C1 segment of cervical spinal cord (tissue), 14 donors: ENCODE measurements around the gene DLK2.

Source experiments
- DNase-seq, 14 donors: peaks; one replicate each; lab custom pipeline; 2025; lab: John Stamatoyannopoulos, UW

DLK2 gene

DNA sequence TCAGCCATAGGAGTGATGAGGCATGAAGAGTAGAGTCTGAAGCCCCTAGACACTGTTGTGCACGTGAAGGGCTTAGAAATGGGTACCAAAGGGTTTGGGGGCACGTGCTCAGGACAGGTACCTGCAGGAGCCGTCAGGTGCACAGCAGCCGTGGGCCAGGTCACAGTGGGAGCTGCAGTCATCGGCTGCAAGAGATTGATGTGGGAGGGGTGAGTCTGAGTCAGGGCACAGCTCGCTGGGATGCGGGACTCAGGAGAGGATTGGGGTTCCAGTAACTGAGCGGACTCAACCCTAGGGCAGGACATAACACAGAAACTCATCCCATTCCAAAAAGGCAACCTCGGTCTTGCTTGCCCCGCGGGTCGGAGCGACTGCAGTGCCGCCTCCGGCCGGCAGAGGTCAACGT lies 1.1 kb downstream of the DLK2 start:
- peak in 6 of 14 donors; percentile 13 to 69 (median 63) for DNase-seq

DNA sequence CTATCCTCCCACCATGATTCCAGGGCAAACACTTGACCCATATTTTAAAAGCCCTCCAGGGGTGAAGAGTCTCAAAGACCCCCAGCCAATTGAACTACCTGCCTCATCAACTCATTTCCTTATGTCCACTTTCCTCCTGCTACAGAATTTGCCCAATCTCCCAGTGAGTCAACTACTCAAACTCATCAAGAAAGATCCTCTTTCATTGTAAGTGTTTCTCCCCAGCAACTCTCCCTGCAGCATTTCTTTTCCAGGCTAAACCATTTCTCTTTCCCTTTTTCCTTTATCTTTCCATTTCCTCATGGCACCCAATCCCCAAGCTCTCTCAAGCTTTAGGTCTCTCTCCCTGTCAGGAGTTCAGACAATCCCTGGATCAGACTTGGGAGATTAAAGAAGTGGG lies 1.5 kb downstream of the DLK2 start:
- no peak for DNase-seq

DNA sequence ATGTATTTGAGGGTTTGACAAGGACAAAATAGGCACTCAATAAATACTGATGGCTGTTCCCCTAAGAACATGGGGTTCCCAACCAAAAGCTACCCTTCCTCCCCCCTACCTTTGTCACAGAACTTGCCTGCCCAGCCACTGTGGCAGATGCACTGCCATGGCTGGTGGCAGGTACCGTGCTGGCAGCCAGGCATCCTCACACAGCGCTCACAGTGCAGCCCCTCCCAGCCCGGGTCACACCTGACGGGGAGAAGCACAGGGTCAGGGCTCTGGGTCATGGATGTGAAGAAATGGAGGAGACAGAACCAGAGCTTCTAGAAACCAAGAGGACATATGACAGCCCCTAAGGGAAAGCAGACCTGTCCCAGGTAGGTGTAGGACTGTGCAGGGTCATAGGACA lies 2.5 kb downstream of the DLK2 start:
- no peak for DNase-seq

DNA sequence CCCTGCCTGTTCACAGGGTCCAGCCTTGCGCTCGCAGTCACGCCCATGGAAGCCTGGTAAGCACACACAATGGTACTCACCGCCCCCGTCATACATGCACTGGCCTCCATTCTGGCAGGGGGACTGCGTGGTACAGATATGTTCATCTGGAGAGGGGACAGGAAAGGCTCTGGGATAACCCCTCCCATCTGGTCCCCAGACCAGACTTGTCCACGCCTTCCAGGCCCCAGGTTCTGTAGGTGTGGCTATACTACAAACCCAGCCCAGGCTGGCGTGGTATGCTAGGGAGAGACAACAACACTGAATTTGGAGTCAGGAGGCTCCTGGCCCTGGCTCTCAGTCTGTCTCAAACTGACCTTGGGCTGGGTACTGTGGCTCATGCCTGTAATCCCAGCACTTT lies 3.4 kb downstream of the DLK2 start:
- no peak for DNase-seq

DNA sequence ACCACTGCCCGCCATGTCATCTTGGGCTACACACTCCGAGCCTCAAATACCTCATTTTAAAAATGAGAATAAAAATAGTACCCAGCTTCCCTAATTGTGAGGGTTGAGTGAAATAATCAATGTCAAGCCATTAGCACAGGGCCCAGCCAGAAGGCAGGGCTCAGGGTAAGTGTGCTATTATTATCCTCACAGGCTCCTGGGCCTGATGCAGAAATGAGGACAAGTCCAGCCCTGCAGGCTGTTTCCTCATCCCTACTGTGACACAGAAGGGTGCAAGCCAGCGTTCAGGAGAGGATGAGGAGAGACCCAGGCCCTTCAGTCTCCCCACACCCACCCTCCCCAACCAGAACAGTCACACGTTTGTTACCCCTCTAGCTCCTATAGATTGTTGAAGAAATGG lies 4.0 kb downstream of the DLK2 start:
- no peak for DNase-seq

DNA sequence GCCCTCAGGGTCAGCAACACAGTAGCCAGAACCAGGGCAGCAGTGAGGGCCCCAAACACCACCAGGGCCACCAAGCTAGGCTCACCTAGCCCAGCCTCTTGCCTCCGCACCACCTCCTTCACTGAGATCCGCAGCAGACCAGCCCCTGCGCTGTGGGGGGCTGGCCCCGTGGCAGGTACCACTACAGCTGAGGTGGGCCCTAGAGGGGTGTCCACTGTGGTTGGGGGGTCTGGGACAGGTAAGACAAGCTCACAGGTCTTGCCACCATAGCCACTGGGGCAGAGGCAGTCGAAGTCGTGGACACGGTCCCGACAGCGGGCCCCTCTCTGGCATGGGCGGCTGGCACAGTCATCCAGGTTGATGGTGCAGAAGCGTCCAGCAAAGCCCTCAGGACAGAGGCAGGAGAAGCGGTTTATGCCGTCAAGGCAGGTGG lies 4.6 kb downstream of the DLK2 start:
- DNase-seq, result no peak

DNA sequence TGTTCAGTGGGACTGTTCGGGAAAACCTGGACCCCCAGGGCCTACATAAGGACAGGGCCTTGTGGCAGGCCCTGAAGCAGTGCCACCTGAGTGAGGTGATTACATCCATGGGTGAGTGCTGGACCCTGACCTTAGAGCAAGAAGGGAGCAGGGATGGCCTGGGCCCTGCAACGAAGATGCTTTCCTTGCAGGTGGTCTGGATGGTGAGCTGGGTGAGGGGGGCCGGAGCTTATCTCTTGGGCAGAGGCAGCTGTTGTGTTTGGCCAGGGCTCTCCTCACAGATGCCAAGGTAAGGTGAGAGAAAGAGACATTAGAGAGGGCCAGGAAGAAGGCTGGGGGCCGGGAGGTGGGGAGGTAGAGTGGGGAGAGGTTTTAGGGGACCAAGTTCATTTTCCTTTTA lies 6.4 kb downstream of the DLK2 start:
- no peak for DNase-seq

DNA sequence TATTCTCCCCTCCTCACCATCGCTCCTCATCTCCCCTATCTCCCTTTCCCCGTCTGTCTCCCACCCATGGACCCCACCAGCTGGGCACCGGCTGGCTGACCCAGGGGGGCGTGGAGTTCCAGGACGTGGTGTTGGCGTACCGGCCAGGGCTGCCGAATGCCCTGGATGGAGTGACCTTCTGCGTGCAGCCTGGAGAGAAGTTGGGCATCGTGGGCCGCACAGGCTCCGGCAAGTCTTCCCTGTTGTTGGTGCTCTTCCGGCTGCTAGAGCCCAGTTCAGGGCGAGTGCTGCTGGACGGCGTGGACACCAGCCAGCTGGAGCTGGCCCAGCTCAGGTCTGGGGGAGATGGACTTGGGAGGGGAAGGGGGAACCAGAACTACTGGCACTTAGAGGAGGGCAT lies 7.7 kb downstream of the DLK2 start:
- DNase-seq, result no peak

DNA sequence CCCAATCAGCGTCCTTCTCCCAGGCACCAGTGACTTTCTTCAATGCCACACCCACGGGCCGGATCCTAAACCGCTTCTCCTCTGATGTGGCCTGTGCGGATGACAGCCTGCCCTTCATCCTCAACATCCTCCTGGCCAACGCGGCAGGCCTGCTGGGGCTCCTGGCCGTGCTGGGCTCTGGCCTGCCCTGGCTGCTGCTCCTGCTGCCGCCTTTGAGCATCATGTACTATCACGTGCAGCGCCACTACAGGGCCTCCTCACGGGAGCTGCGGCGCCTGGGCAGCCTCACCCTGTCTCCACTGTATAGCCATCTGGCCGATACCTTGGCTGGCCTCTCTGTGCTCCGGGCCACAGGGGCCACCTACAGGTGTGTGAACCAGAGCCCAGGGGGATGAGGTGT lies 9.8 kb downstream of the DLK2 start:
- no peak for DNase-seq

DNA sequence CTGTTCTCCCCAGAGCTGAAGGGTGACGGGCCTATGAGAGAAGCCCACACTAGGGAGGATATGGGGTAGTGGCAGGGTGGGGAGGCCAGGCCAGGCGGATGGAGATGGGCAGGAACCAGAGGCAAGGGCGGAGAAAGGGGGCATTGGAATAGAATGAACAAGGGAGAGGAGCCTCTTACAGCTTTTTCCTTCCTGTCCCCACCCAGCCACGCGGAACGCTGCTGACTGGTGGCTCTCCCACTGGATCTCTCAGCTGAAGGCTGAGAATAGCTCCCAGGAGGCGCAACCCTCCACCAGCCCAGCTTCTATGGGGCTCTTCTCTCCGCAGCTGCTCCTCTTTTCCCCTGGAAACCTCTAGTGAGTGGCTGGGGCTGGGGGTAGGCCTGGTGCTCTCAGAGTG lies 10.8 kb downstream of the DLK2 start:
- no peak for DNase-seq

DNA sequence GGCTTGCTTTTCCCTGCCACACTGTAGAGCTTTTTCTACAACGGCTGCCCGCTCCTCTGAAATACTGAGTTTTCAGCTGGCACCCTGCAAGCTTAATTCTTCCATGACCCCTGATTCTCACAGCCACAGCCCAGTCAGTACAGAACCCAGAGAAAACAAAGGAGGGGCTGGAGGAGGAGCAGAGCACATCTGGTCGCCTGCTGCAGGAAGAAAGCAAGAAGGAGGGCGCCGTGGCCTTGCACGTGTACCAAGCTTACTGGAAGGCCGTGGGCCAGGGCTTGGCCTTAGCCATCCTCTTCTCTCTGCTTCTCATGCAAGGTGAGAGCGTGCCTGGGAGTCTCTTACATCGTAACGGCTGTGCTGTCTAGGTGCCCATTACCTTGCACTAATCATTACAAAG lies 11.3 kb downstream of the DLK2 start:
- DNase-seq, result no peak

DNA sequence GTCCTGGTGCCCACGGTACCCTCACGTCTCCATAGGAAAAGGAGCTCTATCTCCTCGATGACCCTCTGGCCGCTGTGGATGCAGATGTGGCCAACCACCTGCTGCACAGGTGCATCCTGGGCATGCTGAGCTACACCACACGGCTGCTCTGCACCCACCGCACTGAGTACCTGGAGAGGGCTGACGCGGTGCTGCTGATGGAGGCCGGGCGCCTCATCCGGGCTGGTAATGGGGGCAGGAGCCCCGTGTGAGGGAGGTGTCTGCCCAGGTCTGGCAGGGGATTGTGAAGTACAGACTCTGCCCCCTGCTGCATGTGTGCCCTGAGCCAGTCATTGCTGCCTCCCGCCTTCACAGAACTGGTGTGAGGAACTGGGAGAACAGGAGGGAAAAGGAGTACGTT lies 12.4 kb downstream of the DLK2 start:
- no peak for DNase-seq

DNA sequence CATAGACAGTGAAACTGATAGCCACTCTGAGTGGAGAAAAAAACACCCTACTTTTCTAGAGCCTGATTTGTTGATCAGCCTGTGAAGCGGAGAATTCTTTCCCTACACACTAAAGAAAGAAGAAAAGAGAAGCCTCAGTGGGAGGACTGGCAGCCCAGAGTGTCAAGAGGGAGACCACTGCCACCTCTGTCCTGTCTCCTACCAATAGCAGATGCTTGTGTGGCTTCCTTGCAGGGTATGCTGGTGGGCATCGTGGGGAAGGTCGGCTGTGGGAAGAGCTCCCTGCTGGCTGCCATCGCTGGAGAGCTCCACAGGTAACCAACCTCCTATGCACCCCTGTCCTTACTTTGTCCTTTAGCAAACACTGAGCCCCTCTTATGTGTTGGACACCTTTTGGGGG lies 17.6 kb downstream of the DLK2 start:
- no peak for DNase-seq

DNA sequence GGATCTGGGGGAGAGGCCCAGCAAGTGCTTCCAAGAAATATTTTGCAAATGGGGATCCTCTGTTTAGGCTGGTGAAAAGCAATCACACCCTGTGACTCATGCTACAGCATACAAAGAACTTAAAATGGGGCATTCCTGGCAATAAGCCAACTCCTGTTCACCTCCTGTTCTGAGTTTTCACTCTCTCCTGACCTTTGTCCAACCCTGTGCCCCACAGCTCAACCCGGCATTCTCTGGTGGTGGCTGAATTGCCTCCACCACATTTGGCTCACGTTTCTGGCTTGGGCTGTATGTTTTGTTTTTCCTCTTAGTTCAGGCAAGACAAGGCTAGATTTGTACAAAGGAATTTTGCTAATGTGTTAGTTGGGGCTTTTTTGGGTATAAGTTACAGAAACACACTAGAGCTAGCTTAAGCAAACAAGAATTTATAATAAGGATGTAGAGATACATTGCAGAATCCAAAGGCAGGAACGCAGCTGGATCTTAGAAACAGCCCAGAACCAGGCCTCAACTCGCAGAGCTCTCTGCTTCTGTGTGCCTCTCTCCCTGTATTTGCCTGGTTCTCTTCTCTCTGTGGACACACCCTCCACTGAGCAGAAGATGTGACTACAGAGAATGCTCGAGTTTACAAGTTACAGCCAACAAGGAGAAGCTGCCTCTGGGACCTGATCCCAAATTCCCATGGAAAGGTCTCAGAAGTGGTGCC lies 18.6 kb downstream of the DLK2 start:
- DNase-seq, result no peak

DNA sequence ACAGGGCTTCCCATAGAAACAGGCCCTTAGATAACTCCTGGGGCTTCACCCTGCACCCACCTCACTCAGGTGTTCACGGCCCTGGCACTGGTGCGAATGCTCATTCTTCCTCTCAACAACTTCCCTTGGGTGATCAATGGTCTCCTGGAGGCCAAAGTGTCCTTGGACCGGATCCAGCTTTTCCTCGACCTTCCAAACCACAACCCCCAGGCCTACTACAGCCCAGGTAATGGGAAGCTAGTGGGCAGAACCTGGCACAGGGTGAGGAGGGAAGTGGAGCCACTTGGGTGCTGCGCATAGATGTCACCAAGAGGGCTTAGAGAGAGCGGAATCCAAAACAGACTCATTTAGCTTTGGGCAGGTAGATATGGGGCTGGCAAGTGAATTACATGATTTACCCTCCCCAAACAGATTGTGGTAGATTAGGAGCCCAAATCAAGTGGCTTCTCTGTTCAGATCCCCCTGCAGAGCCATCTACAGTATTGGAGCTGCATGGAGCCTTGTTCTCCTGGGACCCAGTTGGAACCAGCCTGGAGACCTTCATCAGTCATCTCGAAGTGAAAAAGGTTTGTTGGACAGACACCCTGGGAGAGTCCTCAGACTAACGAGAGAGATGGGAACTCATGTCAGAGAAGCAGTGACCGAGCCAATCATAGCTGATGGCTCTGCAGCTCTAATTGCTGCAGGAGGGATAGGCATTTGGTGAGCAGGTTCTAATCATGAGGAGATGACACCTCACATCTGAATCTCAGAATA lies 19.5 kb downstream of the DLK2 start:
- DNase-seq, result no peak

DNA sequence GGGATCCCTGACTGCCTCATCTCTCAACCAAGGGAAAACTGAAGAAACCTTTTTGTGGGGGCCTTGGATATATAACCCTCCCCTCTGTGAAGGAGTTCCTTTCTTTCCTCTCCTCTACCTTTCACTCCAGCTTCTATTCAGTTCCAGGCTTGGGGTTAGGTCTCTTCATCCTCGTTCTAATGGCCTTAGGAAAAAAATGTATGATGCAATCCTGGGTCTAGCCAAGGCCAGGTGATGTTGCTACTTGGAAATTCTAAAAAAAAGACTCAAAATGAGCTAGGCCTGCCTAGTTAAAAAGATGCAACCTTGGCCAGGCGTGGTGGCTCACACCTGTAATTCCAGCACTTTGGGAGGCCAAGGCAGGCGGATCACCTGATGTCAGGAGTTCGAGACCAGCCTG lies 20.4 kb downstream of the DLK2 start:
- DNase-seq, result no peak

DNA sequence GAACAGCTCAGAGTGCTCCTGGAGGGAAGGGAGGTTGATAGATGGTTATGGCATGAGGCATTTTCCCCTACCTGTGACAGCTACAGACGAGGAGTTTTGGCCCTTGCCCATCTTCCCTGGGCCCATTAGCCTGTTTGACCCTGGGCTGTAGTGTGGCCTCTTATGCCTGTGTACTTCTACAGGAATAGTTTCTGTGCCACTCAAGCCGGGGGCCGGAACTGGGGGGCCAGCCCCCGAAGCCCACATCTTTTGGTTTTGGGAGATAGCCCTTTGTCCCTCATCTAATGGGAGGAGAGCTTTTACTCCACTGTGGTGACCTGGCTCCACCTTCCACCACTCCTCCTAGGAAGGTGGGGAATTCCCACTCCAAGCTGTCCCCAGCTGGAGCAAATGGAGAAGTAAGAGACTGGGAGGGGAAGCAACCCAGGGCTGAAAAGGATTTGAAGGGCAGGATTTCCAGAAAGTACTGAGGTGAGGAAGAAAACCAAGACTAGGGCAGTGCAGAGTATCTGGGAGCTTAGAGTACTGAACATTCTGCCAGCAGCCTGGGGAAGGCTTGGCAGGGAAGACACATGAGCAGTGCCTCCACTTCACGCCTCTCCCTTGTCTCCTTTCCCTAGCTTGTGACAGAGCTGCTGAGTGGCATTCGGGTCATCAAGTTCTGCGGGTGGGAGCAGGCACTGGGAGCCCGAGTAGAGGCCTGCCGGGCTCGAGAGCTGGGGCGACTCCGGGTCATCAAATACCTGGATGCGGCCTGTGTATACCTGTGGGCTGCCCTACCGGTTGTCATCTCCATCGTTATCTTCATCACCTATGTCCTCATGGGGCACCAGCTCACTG lies 21.1 kb downstream of the DLK2 start:
- DNase-seq, result no peak

DNA sequence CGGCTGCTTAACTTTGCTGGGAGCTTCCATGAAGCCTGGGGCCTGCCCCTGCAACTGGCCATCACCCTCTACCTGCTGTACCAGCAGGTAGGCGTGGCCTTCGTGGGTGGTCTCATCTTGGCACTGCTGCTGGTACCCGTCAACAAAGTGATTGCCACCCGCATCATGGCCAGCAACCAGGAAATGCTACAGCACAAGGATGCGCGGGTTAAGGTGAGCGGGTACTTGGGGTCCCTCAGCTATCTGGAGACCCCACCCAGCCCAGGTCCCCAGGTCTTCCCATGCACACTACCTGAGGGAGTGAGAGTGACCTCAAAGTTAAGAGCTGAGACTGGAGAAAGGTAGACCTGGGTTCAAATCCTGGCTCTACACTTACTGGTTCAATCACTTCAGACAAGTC lies 22.2 kb downstream of the DLK2 start:
- no peak for DNase-seq

DNA sequence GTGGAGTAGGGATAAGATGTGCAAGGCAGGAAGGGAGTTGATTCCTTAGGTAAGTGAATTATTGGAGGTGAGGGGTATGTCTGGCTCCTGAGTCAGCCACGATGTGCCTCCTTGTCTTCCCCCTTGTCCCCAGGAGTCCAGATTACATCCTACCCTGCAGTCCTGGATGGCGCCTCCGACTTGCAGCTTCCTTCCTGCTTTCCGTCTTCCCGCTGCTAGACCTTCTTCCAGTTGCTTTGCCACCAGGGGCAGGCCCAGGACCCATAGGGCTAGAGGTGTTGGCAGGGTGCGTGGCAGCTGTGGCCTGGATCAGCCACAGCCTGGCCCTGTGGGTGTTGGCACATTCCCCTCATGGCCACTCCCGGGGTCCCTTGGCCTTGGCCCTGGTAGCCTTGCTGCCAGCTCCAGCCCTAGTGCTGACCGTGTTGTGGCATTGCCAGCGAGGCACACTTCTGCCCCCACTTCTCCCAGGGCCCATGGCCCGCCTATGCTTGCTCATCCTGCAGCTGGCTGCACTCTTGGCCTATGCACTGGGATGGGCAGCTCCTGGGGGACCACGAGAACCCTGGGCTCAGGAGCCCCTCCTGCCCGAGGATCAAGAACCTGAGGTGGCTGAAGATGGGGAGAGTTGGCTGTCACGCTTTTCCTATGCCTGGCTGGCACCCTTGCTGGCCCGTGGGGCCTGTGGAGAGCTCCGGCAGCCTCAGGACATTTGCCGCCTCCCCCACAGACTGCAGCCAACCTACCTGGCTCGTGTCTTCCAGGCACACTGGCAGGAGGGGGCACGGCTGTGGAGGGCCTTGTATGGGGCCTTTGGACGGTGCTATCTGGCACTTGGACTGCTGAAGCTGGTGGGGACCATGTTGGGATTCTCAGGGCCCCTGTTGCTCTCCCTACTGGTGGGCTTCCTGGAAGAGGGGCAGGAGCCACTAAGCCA lies 23.1 kb downstream of the DLK2 start:
- no peak for DNase-seq

DNA sequence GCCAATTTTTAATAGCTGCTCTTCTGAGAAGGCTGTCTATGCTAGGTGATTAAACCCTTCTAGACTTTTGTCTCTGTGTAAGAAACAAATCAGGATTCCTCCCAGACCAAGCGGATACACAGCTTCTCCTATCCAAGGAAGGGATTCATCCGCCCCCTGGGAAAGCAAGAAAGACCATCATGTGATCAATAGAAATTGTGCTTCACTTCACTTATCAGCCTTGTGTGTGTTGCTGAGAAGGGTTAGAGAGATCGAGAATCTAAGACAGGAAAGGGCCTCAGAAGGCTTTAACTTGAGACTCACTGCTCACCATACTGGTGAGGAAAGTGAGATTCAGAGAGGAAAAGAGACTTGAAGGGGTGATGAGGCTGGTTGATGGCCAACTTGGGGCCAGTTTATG lies 26.5 kb downstream of the DLK2 start:
- no peak for DNase-seq

DNA sequence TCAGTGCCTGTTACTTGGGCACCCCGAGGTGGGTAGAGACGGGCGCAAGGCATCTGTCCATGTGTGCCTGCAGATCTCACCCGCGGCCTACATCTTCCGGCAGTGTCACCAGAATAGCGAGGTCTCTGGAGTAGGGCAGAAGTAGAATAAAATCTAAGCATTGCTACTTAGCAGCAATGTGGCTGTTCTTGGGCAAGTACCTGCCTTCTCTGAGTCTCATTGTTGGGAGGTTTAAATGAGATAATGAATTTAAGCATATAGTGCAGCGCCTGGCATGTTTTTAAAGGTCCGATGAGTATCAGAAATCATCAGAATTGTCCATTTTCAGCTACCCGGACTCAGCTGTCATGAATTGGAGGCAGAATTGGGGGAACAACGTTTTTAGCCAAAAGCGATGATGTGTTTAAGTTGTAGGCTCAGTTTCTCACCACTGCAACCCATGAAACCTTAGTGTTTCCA lies 27.2 kb downstream of the DLK2 start:
- peak in 1 of 14 donors; percentile 74 for DNase-seq
